Neural progenitor cell (in vitro differentiated cells): Measurements from ENCODE around the gene NCOR2. TPM values are rescaled to one million over a fixed set of nuclear protein-coding genes. Genes with fewer than 3 reads are reported as not detected.

Source experiments
- DNase-seq: peaks from one replicate; pipeline ENCODE4 v3.0.0-alpha.2; 2016; ENCODE audit warnings: low spot score
- H2AFZ ChIP-seq: fragments of 200-600 bp; sonication (generic); replicated peaks from 2 replicates; pipeline ENCODE4 v1.6.1; 2016; ENCODE audit warnings: antibody characterized with exemption
- H3F3A ChIP-seq: fragments of 200-600 bp; sonication (generic); 2 replicates; pipeline ENCODE4 v1.6.1; 2016; ENCODE audit warnings: antibody characterized with exemption, low read depth
- H3K27ac ChIP-seq: fragments of 200-600 bp; sonication (generic); 2 replicates; pipeline ENCODE4 v1.5.1; 2016; ENCODE audit warnings: mild to moderate bottlenecking
- H3K27me3 ChIP-seq: fragments of 200-600 bp; sonication (generic); 2 replicates; pipeline ENCODE4 v1.6.1; 2016; ENCODE audit warnings: mild to moderate bottlenecking, moderate library complexity
- H3K36me3 ChIP-seq: fragments of 200-600 bp; sonication (generic); 2 replicates; pipeline ENCODE4 v1.5.1; 2016
- H3K4me1 ChIP-seq: fragments of 200-600 bp; sonication (generic); 2 replicates; pipeline ENCODE4 v1.6.1; 2016; ENCODE audit warnings: mixed run types
- H3K4me2 ChIP-seq: fragments of 200-600 bp; sonication (generic); 2 replicates; pipeline ENCODE4 v1.6.1; 2016
- H3K4me3 ChIP-seq: fragments of 200-600 bp; sonication (generic); 2 replicates; pipeline ENCODE4 v1.5.1; 2016
- H3K79me2 ChIP-seq: fragments of 200-600 bp; sonication (generic); 2 replicates; pipeline ENCODE4 v1.6.1; 2016; ENCODE audit warnings: low read depth
- H3K9ac ChIP-seq: fragments of 200-600 bp; sonication (generic); 2 replicates; pipeline ENCODE4 v1.6.1; 2016
- H3K9me3 ChIP-seq: fragments of 200-600 bp; sonication (generic); 2 replicates; pipeline ENCODE4 v1.5.1; 2016; ENCODE audit warnings: low read depth
- H4K20me1 ChIP-seq: fragments of 200-600 bp; sonication (generic); 2 replicates; pipeline ENCODE4 v1.6.1; 2016; ENCODE audit warnings: low read depth
- H3K27ac Mint-ChIP-seq: 3 replicates; pipeline ENCODE4 v1.8.0; 2021; ENCODE audit warnings: mixed read lengths
- H3K27me3 Mint-ChIP-seq: 2 replicates; pipeline ENCODE4 v1.8.0; 2022; ENCODE audit warnings: low read depth, mild to moderate bottlenecking, inconsistent platforms, moderate library complexity, mixed read lengths; ENCODE audit not compliant: insufficient read depth
- H3K36me3 Mint-ChIP-seq: 3 replicates; pipeline ENCODE4 v1.8.0; 2021; ENCODE audit warnings: mixed read lengths
- H3K4me1 Mint-ChIP-seq: 3 replicates; pipeline ENCODE4 v1.8.0; 2021; ENCODE audit warnings: mixed read lengths
- H3K4me3 Mint-ChIP-seq: 3 replicates; pipeline ENCODE4 v1.8.0; 2021; ENCODE audit warnings: mild to moderate bottlenecking, moderate library complexity, mixed read lengths
- H3K9me3 Mint-ChIP-seq: 3 replicates; pipeline ENCODE4 v1.8.0; 2020; ENCODE audit warnings: mixed read lengths
- EZH2 ChIP-seq: fragments of 200-600 bp; sonication (generic); IDR thresholded peaks from 2 replicates; pipeline ENCODE4 v1.6.1; 2017; ENCODE audit warnings: antibody characterized with exemption, mild to moderate bottlenecking, moderate library complexity
- EZH2phosphoT487 ChIP-seq: fragments of 200-600 bp; sonication (generic); IDR thresholded peaks from 2 replicates; pipeline ENCODE4 v1.6.1; 2017; ENCODE audit warnings: antibody characterized with exemption
- total RNA-seq: library from RNA; depleted of rRNA; stranded (reverse); fragments of >200 nt; gene quantifications from 2 replicates; pipeline ENCODE4 v1.2.3, GENCODE V29; 2015; ENCODE audit warnings: low replicate concordance
- TF ChIP-seq, protein P1 (sequence below): fragments of 200-600 bp; sonication (generic); IDR thresholded peaks from 2 replicates; pipeline ENCODE4 v1.5.1; 2017; ENCODE audit warnings: antibody characterized with exemption, mild to moderate bottlenecking

NCOR2 gene
- total RNA-seq, 1 donor from 2014 or later = 14.3 TPM

DNA sequence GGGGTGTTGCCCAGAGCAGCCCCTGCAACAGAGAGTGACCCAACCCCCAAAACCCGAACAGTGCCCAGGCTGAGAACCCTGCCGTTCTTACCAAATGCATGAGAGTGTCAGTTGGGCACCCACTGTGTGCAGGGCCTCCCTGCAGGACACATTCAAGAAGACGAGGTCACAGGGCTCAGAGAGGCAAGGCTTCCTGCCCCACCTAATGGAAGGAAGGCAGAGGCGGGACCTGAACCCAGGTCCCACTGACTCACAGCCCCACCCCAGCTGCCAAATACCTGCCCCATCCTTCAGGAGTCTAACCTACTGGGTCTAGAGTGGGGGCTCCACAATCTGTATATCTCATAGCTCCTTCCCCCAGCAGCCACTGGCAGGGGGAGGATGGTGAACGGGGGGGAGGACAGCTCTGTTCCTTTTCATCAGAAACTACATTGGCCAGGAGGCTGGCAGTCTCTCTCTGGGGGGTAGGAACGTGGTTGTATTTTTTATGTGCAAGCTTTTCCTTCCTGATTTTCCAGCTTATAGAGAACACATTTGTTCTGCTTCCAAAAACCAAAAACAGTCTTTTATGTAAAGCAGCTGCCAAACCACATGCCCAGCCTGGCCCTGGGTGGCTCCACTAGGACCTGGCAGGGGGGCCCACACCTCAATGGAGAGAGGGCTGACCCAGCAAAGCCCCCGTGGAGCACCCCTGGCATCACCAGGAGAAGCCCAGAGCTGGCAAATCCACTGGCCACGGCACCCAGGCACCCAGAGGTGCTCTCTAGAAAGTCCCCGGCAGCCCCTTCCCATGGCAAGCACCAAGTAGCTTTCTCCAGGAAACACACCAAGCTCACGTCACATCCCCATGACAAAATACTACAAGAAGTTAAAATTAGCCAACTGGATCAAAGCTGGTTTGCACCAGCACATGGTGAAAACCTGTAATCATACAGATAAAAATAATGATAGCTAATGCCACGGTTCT, 17.0 kb downstream of the NCOR2 start:
- H3F3A ChIP-seq = peaks cover 15% of the 10 kb centered on the region
- TF ChIP-seq, protein P1, sequence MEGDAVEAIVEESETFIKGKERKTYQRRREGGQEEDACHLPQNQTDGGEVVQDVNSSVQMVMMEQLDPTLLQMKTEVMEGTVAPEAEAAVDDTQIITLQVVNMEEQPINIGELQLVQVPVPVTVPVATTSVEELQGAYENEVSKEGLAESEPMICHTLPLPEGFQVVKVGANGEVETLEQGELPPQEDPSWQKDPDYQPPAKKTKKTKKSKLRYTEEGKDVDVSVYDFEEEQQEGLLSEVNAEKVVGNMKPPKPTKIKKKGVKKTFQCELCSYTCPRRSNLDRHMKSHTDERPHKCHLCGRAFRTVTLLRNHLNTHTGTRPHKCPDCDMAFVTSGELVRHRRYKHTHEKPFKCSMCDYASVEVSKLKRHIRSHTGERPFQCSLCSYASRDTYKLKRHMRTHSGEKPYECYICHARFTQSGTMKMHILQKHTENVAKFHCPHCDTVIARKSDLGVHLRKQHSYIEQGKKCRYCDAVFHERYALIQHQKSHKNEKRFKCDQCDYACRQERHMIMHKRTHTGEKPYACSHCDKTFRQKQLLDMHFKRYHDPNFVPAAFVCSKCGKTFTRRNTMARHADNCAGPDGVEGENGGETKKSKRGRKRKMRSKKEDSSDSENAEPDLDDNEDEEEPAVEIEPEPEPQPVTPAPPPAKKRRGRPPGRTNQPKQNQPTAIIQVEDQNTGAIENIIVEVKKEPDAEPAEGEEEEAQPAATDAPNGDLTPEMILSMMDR = no peak
- TF ChIP-seq EZH2 (no peak), EZH2phosphoT487 (no peak)
- peaks cover 100% of the 10 kb centered on the region for H4K20me1 ChIP-seq
- peaks cover 2% of the 10 kb centered on the region for H3K9me3 Mint-ChIP-seq
- peaks cover 2% of the 10 kb centered on the region for H3K36me3 Mint-ChIP-seq
- H3K27me3 ChIP-seq = no peaks in the 10 kb centered on the region
- peaks cover 17% of the 10 kb centered on the region for H3K27me3 Mint-ChIP-seq
- H3K27ac ChIP-seq = no peak overlapping the region
- no peak overlapping the region for H3K4me2 ChIP-seq
- no peaks in the 10 kb centered on the region for H3K9me3 ChIP-seq
- peaks cover 61% of the 10 kb centered on the region for H3K4me1 Mint-ChIP-seq
- peak overlapping the region; percentile 57 for H3K27ac Mint-ChIP-seq
- DNase-seq = no peak
- no peaks in the 10 kb centered on the region for H3K36me3 ChIP-seq
- no peak overlapping the region for H3K9ac ChIP-seq
- peak overlapping the region; percentile 16 for H3K4me3 Mint-ChIP-seq
- H3K79me2 ChIP-seq = peaks cover 100% of the 10 kb centered on the region
- H2AFZ ChIP-seq = no peak overlapping the region
- H3K4me3 ChIP-seq = no peak overlapping the region
- H3K4me1 ChIP-seq = peaks cover 28% of the 10 kb centered on the region

DNA sequence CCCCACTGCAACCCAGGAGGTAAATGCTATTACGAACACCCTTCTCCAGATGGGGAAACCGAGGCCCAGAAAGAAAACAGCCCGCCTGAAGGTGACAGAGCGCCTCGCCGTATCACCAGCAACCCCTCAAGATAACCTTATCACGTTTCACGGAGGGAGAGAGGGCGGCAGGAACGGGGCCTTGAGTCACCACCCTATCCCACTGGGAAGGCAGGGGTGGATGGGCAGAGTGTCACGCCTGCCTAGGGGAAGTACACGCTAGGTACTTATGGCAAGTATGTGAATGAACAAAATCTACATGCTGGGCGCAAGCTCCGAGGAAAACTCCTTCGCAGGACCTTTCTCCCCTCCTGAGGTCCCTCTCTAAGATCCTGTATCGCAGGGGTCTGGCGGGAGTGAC, 17.8 kb downstream of the NCOR2 start:
- peaks cover 36% of the 10 kb centered on the region for H3K4me1 ChIP-seq

DNA sequence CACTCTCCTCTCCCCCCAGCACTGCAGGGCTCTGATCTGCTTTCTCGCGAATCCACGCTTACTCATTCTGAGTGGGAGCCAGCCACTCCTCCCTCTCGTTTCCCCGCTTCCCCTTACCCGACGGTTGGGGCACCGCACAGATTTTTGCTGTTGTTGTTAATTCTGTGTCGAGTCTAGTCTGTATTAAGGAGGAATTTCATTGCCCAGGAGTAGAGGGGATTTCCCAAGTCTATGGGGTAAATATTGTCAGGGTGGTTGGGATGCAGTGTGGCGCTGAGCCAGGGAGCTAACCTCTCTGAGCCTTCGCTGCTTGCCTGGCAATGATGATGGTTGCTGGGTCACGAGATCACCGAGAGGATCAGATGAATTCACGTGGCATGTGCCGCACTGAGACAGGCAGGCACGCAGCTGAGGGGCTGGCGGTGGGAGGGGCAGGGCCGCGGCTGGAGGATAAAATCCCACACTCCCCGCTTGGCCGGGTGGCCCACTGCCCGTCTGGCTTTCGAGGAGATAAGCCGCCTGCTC, 18.5 kb downstream of the NCOR2 start:
- peaks cover 26% of the 10 kb centered on the region for H3F3A ChIP-seq
- H3K4me3 ChIP-seq = no peak overlapping the region
- H3K4me1 ChIP-seq = peaks cover 43% of the 10 kb centered on the region
- no peak for DNase-seq
- peaks cover 2% of the 10 kb centered on the region for H3K36me3 Mint-ChIP-seq
- peaks cover 100% of the 10 kb centered on the region for H3K79me2 ChIP-seq
- H3K27me3 ChIP-seq = no peaks in the 10 kb centered on the region
- no peak overlapping the region for H3K9ac ChIP-seq
- peaks cover 74% of the 10 kb centered on the region for H3K4me1 Mint-ChIP-seq
- no peak overlapping the region for H3K4me3 Mint-ChIP-seq
- no peak overlapping the region for H3K27ac ChIP-seq
- H3K9me3 Mint-ChIP-seq = peaks cover 2% of the 10 kb centered on the region
- H3K36me3 ChIP-seq = no peaks in the 10 kb centered on the region
- H3K27me3 Mint-ChIP-seq = peaks cover 12% of the 10 kb centered on the region
- H4K20me1 ChIP-seq = peaks cover 100% of the 10 kb centered on the region
- H2AFZ ChIP-seq = no peak overlapping the region
- TF ChIP-seq EZH2phosphoT487 (no peak), EZH2 (no peak)
- TF ChIP-seq, protein P1 = no peak
- H3K9me3 ChIP-seq = no peaks in the 10 kb centered on the region
- no peak overlapping the region for H3K27ac Mint-ChIP-seq
- H3K4me2 ChIP-seq = no peak overlapping the region

More for the DNA sequence above, 17.8 kb downstream of the NCOR2 start:
- Mint-ChIP-seq H3K27ac (no peak overlapping the region), H3K9me3 (peaks cover 2% of the 10 kb centered on the region), H3K4me3 (no peak overlapping the region), H3K4me1 (peaks cover 67% of the 10 kb centered on the region), H3K36me3 (peaks cover 2% of the 10 kb centered on the region), H3K27me3 (peaks cover 14% of the 10 kb centered on the region)
- no peak overlapping the region for H3K4me3 ChIP-seq
- TF ChIP-seq EZH2phosphoT487 (no peak), EZH2 (no peak)
- TF ChIP-seq, protein P1 = no peak
- no peak for DNase-seq
- H3F3A ChIP-seq = peaks cover 19% of the 10 kb centered on the region
- H3K36me3 ChIP-seq = no peaks in the 10 kb centered on the region
- no peaks in the 10 kb centered on the region for H3K27me3 ChIP-seq
- H4K20me1 ChIP-seq = peaks cover 100% of the 10 kb centered on the region
- H3K27ac ChIP-seq = no peak overlapping the region
- H3K9me3 ChIP-seq = no peaks in the 10 kb centered on the region
- H3K4me2 ChIP-seq = no peak overlapping the region
- no peak overlapping the region for H3K9ac ChIP-seq
- peaks cover 100% of the 10 kb centered on the region for H3K79me2 ChIP-seq
- no peak overlapping the region for H2AFZ ChIP-seq
